GM12878 (cell line): ENCODE measurements around the gene KDM4F. TPM values are rescaled to one million over a fixed set of nuclear protein-coding genes. Genes with fewer than 3 reads are reported as not detected.
A peak's percentile ranks its signal among the peaks of the same experiment; 100 is the strongest.

Source experiments
- ATF2 ChIP-seq: IDR thresholded peaks from 2 replicates; pipeline ENCODE4 v1.6.1; 2012; ENCODE audit warnings: low read length, inconsistent platforms
- BCLAF1 ChIP-seq: fragments of 450-650 bp; IDR thresholded peaks from 2 replicates; pipeline ENCODE4 v1.6.1; 2017; ENCODE audit warnings: antibody characterized with exemption, mild to moderate bottlenecking, moderate library complexity
- CEBPB ChIP-seq, 2 experiments: fragments of 150-350 bp in 1 of 2; IDR thresholded peaks; 2 replicates each; pipeline ENCODE4 v1.6.1; 2012 to 2014; ENCODE audit warnings: low read depth in 2 of 2, low read length in 2 of 2, borderline replicate concordance in 1 of 2, inconsistent platforms in 1 of 2
- CREM ChIP-seq: IDR thresholded peaks from 2 replicates; pipeline ENCODE4 v1.6.1; 2014; ENCODE audit warnings: antibody characterized with exemption, low read depth
- ESRRA ChIP-seq: IDR thresholded peaks from 2 replicates; pipeline ENCODE4 v1.6.1; 2012; ENCODE audit warnings: mild to moderate bottlenecking, low read length, improper control_type of control experiment
- ETV6 ChIP-seq, 2 experiments: fragments of 450-650 bp in 1 of 2; IDR thresholded peaks in 1 of 2; conservative IDR thresholded peaks in 1 of 2; 2 replicates each; pipeline ENCODE4 v1.6.1; 2014; ENCODE audit warnings: antibody characterized with exemption in 1 of 2, borderline replicate concordance in 1 of 2, low read depth in 1 of 2, mild to moderate bottlenecking in 1 of 2, moderate library complexity in 1 of 2
- EZH2 ChIP-seq: IDR thresholded peaks from 2 replicates; pipeline ENCODE4 v1.6.1; 2012; ENCODE audit warnings: low read depth, mild to moderate bottlenecking, control low read depth, inconsistent platforms, low read length, borderline replicate concordance; ENCODE audit not compliant: control insufficient read depth
- FOS ChIP-seq: IDR thresholded peaks from 3 replicates; pipeline ENCODE4 v1.6.1; 2011; ENCODE audit warnings: borderline replicate concordance; ENCODE audit not compliant: insufficient read length; ENCODE audit errors: extremely low read depth
- HCFC1 ChIP-seq: fragments of 150-350 bp; IDR thresholded peaks from 2 replicates; pipeline ENCODE4 v1.6.1; 2014; ENCODE audit warnings: low read length
- HDGF ChIP-seq: fragments of 450-650 bp; IDR thresholded peaks from 2 replicates; pipeline ENCODE4 v1.6.1; 2016; ENCODE audit warnings: antibody characterized with exemption
- IKZF1 ChIP-seq: fragments of 450-650 bp; conservative IDR thresholded peaks from 2 replicates; pipeline ENCODE4 v1.6.1; 2017; ENCODE audit warnings: antibody characterized with exemption, mild to moderate bottlenecking
- IKZF2 ChIP-seq, 2 experiments: fragments of 450-650 bp; IDR thresholded peaks; 2 replicates each; pipeline ENCODE4 v1.6.1; 2017; ENCODE audit warnings: mild to moderate bottlenecking in 2 of 2, moderate library complexity in 2 of 2
- KLF5 ChIP-seq: fragments of 450-650 bp; IDR thresholded peaks from 2 replicates; pipeline ENCODE4 v1.6.1; 2014; ENCODE audit warnings: mild to moderate bottlenecking; ENCODE audit not compliant: partially characterized antibody
- LARP7 ChIP-seq: fragments of 450-650 bp; IDR thresholded peaks from 2 replicates; pipeline ENCODE4 v1.6.1; 2017; ENCODE audit warnings: mild to moderate bottlenecking
- NBN ChIP-seq: fragments of 450-650 bp; IDR thresholded peaks from 2 replicates; pipeline ENCODE4 v1.6.1; 2016
- NFIC ChIP-seq: IDR thresholded peaks from 2 replicates; pipeline ENCODE4 v1.6.1; 2012; ENCODE audit warnings: low read depth, mild to moderate bottlenecking, inconsistent platforms, low read length, moderate library complexity
- NR2F1 ChIP-seq: fragments of 450-650 bp; conservative IDR thresholded peaks from 2 replicates; pipeline ENCODE4 v1.6.1; 2017; ENCODE audit warnings: mild to moderate bottlenecking
- PML ChIP-seq: IDR thresholded peaks from 2 replicates; pipeline ENCODE4 v1.6.1; 2012; ENCODE audit warnings: low read length, inconsistent platforms
- RAD21 ChIP-seq: IDR thresholded peaks from 2 replicates; pipeline ENCODE4 v1.6.1; 2011; ENCODE audit warnings: mild to moderate bottlenecking, low read depth, low read length, moderate library complexity; ENCODE audit not compliant: insufficient read depth
- RB1 ChIP-seq: fragments of 450-650 bp; formaldehyde crosslinking; IDR thresholded peaks from 2 replicates; pipeline ENCODE4 v1.6.1; 2017; ENCODE audit warnings: mild to moderate bottlenecking, borderline replicate concordance
- SREBF1 ChIP-seq: IDR thresholded peaks from 2 replicates; pipeline ENCODE4 v1.6.1; 2012; ENCODE audit warnings: mild to moderate bottlenecking, low read length
- STAT3 ChIP-seq: IDR thresholded peaks from 2 replicates; pipeline ENCODE4 v1.6.1; 2011; ENCODE audit warnings: low read depth, low read length, improper control_type of control experiment
- TCF7 ChIP-seq: IDR thresholded peaks from 2 replicates; pipeline ENCODE4 v1.6.1; 2014; ENCODE audit warnings: antibody characterized with exemption, borderline replicate concordance
- ZBTB4 ChIP-seq: fragments of 450-650 bp; formaldehyde crosslinking; IDR thresholded peaks from 2 replicates; pipeline ENCODE4 v1.4.0; 2022; ENCODE audit warnings: mild to moderate bottlenecking, moderate library complexity
- ZNF217 ChIP-seq: fragments of 450-650 bp; IDR thresholded peaks from 2 replicates; pipeline ENCODE4 v1.6.1; 2017; ENCODE audit warnings: antibody characterized with exemption, mild to moderate bottlenecking
- ZNF24 ChIP-seq: fragments of 450-650 bp; IDR thresholded peaks from 2 replicates; pipeline ENCODE4 v1.6.1; 2017; ENCODE audit warnings: antibody characterized with exemption, mild to moderate bottlenecking
- ZNF274 ChIP-seq: IDR thresholded peaks from one replicate; pipeline ENCODE4 v1.8.0; 2011; ENCODE audit not compliant: insufficient read length, insufficient read depth
- polyA plus RNA-seq, 11 experiments: library from polyadenylated mRNA; depleted of rRNA in 4 of 11; unstranded in 6 of 11; stranded (reverse) in 5 of 11; fragments of >200 nt; fragmentation: Nextera tagmentation in 4 of 11; fragmentation: Illumina TruSeq in 1 of 11; extraction: Ambion mirVana in 4 of 11; extraction: Trizol in 1 of 11; gene quantifications; 1 replicate in 1 of 11; 2 replicates in 10 of 11; pipeline versions ENCODE4 v1.2.1 to v1.2.3, GENCODE V29; 2011 to 2016; ENCODE audit warnings: inconsistent platforms in 2 of 11, missing spikeins in 2 of 11, low read depth in 1 of 11
- total RNA-seq, 4 experiments: library from RNA; depleted of rRNA in 3 of 4; stranded (reverse); fragments of >200 nt in 3 of 4; fragmentation: Illumina TruSeq in 1 of 4; extraction: Trizol in 1 of 4; gene quantifications; 2 replicates each; pipeline versions ENCODE4 v1.2.1 to v1.2.3, GENCODE V29; 2013 to 2021

KDM4F gene
- total and polyA plus RNA-seq, 10 of the 15 experiments (the other 5 are each of a cell fraction or from before 2014, with no cell fraction given) = not detected

- no peak for TF ChIP-seq BCLAF1
- no peak for TF ChIP-seq RAD21
- peak; percentile 17 for TF ChIP-seq FOS
- TF ChIP-seq STAT3 = 0 out of 2 replicates have a peak, but pooled peaks have one; percentile 2
- 0 out of 2 replicates have a peak, but pooled peaks have one; percentile 3 for TF ChIP-seq ZNF217
- TF ChIP-seq NBN = 0 out of 2 replicates have a peak, but pooled peaks have one; percentile 29
- no peak for TF ChIP-seq SREBF1
- no peak for TF ChIP-seq TCF7
- 0 out of 4 replicates have a peak, but pooled peaks of 1 of the 2 experiments have one; percentile 30 for TF ChIP-seq IKZF2 (IDR thresholded peaks at IDR 0.05)
- TF ChIP-seq ETV6 (conservative IDR thresholded peaks at IDR 0.05 in 1 of 2, IDR thresholded peaks at IDR 0.05 in 1 of 2; ENCODE audit: borderline replicate concordance in 1 of 2, low read depth in 1 of 2) = no peak
- no peak for TF ChIP-seq NFIC
- 0 out of 2 replicates have a peak, but pooled peaks have one; percentile 30 for TF ChIP-seq IKZF1
- TF ChIP-seq NR2F1 = 0 out of 2 replicates have a peak, but pooled peaks have one; percentile 18
- peak; percentile 44; the same call in 1 of the 2 replicates for TF ChIP-seq CREM
- TF ChIP-seq HCFC1 = peak; percentile 56
- TF ChIP-seq KLF5 = peak; percentile 63
- no peak for TF ChIP-seq ZNF274
- TF ChIP-seq LARP7 = no peak
- TF ChIP-seq RB1 = no peak
- TF ChIP-seq HDGF = no peak
- no peak for TF ChIP-seq ZBTB4
- no peak for TF ChIP-seq ATF2
- TF ChIP-seq PML = peak; percentile 72
- TF ChIP-seq EZH2 = no peak
- TF ChIP-seq ESRRA = no peak
- no peak for TF ChIP-seq CEBPB (IDR thresholded peaks at IDR 0.05; ENCODE audit: borderline replicate concordance in 1 of 2, low read depth in 2 of 2, low read length in 2 of 2)
- TF ChIP-seq ZNF24 = peak; percentile 60; the same call in 1 of the 2 replicates
These were observed 19.3 kb downstream of the KDM4F start (continued) for GRCh38 chr11:95068549-95068948.
